OCI-M2 (cell line): ENCODE results near the gene GADL1.

ENCODE experiments used
- DNase-seq: peaks from one replicate; lab custom pipeline; 2025; ENCODE audit not compliant: unreplicated experiment; lab: John Stamatoyannopoulos, UW

GADL1 gene

DNA sequence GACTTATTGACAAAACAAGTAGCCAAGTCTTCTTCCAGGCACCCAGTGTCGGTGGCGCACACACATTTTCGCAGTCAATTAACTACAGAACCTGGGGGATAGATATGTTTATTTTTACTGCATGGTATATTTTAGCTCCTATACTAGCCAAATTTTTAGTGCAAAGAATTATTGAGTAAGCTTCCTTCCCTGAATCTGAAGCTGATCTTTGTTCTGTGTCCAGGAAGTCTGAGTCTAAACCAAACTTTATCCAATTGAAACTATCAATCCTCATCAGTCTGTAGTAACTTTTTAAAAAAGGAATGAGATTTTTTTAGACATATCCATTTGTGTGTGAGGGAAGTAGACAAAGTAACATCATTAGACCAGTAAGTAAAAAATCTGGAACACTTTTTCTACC lies 133.1 kb downstream of the GADL1 start:
- no peak for DNase-seq

DNA sequence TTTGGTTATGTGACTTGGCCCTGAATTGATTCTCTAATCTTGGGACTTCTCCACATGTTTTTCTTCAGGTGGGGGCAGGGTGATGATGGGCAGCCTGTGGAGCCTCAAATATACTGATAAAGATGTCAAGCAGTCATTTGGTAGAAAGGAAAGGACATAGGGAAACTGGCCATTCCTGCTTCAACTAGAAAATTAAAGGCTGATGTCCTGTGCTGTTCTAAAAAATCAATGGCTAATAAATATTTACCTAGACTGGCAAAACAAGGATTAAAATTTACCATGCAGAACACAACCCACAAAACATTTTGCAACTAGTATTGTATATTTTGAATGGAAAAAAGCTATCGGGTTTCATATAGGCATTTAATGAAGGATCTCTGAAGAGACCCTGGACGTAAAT lies 133.7 kb downstream of the GADL1 start:
- DNase-seq: no peak

DNA sequence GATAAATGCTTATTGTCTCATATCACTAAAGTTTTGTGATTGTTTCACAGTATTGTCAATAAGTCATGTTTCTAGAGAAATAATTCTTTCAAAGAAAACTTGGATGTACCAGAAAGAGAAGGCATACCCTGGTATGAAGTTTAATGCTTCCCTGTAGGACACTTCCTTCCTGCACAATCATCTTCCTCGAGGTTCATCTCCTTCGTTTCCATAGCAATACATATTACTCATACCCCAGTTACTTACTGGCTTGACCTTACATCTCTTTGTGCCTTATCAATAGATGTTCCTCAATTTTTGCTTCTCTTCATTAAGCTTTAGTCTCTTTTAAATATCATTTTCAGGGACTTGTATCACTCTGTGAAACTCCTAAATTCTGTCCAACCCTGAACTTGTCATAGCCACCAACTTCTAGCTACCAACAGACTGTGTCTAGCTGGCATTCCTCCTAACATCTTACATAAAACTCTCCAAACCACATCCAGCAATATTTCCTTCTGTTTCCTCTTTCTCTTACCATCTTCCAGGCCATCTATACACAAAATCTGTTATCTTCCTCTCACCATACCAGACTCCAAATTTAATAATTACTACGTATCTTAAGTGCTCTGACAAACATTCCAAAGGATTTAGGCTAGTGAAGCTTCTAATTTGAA lies 134.3 kb downstream of the GADL1 start:
- DNase-seq: no peak

DNA sequence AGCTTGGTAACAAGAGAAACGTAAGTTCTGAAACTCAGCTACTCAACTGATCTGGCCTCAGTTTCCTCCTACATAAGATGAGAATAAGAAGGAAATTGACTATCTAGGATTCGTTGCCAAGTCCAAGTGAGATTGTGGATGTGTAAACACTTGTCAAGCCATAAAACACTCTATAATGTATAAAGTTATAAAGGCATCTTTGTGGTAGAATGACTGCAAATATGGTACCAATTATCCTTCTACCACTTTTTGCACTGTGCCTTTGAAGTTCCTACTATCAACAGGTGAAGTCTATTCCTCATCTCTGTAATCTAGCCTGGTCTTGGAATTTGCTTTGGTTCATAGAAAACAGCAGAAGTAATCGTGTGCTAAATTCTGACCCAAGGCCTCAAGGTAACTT lies 138.2 kb downstream of the GADL1 start:
- DNase-seq: no peak

DNA sequence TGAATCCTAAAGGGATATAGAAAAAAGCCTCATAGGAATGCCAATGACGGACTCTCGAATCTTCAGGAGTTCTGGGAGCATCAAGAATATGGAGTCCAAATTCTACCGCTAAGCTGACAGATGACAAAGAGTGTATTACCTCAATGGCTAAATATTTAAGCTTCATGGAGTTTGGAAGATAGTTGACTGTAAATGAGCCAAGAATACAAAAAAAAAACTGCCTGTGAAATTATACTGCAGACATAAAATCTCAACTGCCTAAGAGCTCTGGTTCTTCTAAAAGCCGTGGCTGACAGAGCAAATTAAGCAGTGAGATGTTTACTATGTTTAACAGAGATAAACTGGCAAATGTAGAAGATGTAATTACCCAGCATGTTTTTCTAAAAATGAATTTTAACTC lies 140.0 kb downstream of the GADL1 start:
- no peak for DNase-seq

DNA sequence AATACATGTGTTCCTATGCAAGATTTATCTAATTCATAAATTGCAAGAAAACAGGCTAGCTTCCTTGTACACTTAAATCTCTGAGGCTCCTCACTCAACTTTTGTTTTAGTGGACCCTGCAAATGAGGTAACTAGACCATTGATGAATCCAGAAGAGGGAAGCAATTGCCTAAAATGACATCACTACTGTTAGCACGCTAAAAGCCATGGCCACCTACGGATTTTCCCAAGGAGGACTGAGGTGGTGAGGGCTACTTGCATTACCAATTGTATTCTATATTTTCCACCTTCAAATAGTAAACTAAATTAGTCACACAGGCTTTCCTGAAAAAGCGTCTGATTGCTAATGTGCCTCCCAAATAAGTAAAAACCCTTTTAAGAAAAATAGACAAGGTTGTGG lies 140.7 kb downstream of the GADL1 start:
- DNase-seq: no peak

DNA sequence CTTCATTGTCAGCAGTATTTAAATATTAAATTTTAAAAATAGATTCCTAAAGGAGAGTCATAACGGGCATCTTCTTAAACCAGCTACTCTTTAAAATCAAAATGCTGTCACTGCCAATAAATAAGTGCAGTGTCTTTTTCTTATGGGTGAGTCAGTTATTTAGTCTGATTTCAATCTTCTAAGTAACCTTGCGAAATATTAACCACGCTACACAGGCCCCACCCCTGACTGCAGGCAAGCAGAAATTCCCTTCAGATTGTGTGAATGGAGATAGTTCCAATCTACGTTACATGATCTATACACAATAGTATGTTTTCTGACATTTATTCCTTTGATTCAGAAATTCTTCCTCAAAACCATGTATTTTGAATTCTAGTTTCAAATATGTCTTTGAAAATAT lies 141.5 kb downstream of the GADL1 start:
- no peak for DNase-seq

DNA sequence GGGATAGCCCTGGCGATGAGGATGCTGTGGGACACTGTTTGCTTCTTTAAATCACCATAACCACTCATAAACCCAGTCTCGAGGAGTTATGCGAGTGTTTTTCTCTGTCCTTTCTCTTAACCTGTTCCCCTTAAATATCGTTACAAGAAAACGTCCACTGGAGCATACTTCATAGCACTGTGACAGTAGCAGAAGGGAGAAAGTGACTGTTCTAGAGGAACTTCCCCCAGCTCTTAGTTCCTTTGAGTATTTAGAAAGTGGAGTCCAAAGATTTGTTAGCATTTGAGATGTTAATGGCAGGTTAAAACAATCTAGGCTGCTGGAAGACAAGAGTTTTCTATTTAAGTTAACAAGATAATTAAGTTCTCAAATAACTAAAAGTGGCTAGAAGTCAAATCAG lies 142.0 kb downstream of the GADL1 start:
- no peak for DNase-seq

DNA sequence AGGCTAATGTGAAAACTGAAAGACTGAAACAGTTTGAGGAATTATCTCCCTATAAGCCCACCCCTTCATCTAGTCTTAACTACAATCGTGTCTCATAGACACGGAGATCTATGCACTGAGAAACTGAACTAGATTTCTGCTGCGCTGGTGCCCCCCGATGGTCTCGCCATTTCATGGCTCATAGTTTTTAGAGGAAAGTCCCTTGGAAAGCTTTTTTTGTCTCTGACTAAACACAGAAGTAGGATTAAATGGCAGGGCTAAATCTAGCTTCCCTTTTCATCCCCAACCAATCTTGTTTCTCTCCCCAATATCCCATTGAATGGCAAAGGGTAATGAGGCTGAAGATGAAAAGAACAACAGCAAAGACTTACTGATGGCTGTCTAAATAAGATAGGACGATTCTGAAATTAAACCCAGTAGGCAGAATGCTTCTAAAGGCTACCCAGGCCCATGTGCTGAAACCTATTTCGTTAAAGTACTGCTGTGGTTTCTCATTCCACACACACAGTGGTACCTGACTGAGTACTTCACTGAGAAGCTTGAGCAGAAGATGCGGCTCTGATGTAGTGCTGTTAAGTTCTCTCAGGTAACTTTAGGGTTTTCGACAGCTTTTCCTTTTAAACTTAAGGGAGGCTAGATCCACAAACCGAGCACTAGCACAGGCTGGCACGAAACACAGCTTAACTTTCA lies 142.7 kb downstream of the GADL1 start:
- no peak for DNase-seq

DNA sequence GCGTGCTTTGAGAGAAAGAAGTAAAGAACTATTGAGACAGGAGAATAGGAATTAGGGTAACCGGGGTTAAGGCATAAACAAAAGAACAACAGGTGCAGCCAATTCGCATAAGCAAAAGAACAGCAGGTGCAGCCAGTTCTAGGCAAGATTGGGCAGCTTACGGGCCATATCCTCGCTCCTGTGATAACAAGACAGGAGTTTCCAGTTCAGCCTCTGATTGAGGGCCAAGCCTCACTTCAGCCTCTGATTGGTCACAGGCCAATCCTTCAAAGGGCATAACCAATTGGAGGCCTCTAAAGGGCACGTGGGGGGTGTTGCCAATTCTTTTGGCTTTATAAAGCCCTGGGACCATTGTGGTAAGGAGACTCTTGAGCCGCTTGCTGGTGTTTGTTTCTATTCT lies 143.5 kb downstream of the GADL1 start:
- DNase-seq: no peak

DNA sequence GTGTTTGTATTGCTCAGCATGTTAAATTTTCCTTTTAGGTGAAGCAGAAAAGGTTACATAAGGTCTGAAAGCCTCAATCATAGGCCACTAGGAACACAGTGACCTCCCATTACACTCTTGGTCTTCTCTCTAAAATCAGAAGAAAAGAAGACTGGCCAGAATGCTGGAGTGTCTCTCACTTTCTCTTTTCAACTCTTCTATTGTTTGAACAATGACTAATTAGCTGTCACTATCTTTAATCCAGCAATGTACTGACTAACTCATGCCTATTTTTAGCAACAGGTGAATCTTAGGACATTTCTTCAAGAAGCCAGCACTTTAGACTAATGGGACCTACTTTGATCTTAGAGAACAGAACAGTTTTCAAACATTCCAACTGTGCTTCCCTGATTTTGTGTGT lies 145.2 kb downstream of the GADL1 start:
- no peak for DNase-seq

DNA sequence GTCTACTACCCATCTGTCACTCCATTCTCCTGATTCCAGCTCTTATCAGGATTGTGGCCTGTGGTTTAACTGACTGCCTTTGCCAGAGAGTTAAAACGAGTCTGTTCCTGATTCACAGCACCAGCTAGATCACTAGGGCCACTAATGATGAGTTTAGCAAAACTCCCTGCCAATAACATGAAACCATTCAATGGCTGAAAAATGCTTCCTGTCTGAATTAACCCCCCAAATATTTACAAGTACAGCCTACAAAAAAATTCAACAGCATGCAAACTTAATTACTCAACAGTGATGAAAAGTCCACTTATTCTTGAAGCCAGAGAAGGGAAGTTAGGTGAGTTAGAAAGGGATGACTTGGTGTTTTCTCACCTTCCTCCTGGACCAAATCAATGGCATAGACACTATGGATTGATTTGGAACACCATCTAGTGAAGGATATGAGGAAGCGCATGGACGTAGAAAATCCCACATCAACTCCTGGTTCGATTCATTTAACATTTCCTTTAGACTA lies 146.6 kb downstream of the GADL1 start:
- no peak for DNase-seq

DNA sequence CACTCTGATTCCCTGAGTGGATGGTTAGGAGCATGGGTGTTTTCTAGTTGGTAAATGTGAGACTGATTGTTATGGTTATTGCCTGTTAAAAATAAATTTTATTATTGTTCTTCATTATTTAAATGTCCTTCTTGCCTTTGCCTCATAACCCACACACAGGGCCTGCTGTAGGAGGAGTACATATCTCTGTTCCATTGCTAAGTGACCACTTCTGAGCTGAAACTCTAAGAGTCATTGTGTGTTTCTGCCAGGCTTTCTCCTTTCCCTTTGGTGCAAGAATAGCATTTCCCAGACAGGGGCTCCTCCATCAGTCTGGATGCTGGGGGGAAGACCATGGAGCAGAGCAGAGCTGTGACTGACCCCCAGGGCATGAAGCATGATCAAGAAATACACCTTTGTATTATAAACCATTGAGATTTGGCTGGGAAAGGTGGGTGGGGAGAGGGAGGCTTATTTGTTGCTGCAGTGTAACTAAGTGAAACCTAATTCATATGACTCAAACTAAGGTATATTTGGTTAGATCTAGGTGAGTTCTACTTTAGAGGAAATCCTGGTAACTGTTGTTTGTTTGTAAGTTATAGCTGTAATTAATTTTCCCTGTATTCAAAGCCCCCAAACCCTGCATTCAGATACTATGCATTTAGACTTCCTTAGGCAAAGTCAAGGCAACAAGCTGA lies 150.7 kb downstream of the GADL1 start:
- no peak for DNase-seq

DNA sequence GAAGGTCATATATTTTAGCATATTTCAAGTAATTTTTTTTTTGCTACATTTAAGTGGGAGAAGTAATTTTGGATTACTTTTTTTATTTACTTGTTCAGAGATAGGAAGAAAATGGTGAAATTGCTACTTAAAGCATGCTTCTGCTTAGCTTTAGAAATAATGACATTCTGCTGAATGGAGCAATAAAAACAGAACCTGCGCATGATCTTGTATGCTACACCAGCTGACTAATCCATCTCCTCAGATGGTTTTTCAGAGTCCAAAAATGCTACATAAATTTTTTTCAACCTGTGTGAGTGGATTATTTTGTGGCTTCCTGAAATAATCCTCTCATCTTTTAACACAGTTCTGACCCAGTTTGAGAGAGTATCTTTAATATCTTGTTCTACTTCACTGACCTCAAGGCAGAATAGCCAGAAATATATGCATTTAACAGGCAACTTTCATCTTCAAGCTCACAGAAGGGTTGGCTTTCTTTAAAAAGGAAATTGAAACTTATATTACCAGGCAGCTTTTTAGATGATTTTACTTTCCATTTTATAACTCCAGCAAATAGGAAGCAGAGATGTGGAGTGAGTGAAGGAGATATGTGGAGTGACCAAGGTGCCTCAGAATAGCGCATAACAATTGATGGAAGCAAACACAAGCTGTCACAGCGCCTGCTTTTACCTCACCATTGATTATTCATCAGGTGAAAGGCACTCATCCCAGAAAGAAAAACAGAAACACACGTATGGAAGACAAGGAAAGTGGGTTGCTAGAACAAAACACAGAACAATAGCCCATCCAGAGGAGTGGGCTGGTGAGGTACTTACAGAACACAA lies 151.5 kb downstream of the GADL1 start:
- no peak for DNase-seq

DNA sequence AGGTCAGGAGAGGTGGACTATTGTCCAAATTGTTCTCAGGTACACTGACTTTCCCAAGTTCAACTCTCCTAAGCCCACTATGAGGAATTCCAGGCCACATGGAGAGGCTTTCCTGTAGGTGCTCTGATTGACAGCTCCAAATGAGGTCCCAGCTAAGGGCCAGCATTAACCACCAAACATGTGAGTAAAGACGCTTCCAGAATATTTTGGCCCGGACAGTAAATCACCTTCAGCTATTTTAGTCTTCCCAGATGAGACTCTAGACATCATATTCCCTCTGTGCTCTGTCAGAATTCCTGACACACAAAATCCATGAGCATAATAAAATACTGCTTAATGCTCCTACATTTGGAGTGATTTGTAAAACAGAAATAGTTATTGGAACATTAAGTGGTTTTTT lies 152.6 kb downstream of the GADL1 start:
- DNase-seq: no peak

DNA sequence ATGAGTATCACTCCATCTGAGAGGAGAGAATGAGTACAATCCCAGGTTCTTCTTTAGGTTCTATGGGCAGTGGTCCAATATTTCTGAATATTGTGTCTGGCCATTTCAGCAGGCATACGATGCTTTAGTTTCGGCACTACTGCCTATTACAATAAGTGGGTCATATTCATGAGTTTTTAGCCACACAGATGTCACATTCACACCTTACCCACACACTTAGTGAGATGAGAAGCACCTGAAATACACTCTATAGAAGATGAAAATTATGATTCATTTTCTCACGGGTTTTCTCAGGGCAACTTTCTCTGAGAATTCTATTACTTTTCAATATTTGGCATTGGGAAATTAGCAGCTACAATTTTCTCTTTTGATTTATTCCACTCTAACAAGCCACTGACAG lies 155.9 kb downstream of the GADL1 start:
- no peak for DNase-seq

DNA sequence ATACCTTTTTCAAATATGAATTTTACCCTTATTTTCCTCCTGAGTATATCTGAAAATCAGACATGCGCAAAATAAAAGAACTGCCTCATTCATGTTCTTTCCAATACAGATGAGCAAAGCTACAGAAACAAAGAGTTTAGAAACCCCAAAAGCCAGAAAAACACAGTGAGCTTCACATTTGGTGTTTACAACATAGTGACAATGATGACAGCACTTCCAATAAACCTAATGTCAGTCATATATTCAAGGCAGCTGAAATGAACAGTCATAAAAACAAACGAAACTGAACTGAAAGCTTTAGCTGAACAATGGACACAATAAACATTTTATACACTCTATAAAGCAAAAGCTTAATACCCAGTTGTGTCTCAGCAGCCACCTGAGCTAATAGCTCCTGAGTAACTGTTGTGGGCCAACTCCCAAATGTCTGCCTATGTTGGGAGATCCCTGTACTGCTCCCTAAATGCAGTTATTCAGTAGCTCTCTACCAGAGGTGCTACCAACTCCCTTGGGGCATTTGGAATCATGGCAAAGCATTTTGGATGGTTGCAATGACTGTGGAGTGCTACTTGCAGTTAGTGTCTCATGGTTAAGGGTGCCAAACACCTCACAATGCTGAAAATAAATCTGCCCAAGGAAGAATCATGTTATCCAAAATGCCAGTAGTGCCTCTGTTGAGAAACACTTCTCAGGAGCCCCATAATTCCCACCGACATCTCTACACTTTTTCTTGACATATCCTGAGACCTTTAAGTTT lies 156.5 kb downstream of the GADL1 start:
- DNase-seq: no peak

DNA sequence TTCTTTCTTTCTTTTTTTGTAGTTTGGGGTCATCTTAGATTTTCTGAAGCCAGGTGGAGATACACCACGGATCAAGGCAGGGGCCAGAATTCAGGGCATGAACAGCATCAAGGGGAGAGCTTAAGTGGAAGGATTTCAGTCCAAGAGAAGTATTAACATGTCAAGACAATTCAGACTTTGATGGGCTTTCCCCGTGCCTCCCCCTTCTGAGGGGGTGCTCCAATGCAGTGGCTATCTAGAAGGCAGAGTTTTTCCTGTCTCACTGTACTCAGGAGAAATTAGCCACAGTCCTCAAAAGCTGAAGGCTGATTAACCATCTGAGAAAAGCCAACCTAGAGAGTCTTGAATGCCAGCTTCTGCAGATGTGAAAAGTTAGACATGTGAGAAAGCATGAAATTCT lies 160.8 kb downstream of the GADL1 start:
- no peak for DNase-seq

DNA sequence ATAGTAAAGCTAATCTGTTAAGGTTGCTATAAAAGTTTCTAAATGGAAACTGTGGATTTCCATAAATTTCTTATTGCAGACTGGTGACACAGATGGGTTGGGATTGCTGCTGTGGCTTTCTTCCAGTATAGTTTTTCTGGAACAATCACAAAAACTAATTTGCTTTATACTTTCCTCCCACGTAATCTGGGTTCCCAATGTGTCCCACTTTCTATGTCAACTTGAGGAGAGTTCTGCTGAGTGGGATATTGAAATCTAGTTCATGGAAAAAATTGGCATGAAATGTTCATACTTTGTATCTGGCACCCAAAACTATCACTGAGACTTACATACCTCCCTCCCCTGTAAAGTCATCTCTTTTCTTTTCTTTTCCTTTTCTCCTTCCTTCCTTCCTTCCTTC lies 161.3 kb downstream of the GADL1 start:
- no peak for DNase-seq

DNA sequence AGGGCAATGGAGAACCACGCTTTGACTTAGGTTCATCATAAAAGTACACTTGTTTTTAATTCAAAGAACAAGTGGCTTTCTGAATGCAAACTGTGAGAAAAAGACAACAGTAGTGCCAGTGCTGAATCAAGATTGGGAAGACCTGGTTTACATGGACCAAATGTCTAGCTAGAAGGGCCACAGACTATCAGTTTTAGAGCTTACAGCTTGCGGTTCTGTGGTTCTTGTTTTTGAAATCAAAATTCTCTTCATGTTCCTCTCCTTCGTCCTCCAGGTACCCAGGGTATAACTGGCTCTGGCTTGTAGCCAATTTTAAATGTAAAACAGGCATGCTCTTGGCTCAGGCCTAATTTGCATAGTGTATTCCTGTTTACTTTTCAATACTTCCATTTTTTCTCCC lies 163.5 kb downstream of the GADL1 start:
- no peak for DNase-seq

DNA sequence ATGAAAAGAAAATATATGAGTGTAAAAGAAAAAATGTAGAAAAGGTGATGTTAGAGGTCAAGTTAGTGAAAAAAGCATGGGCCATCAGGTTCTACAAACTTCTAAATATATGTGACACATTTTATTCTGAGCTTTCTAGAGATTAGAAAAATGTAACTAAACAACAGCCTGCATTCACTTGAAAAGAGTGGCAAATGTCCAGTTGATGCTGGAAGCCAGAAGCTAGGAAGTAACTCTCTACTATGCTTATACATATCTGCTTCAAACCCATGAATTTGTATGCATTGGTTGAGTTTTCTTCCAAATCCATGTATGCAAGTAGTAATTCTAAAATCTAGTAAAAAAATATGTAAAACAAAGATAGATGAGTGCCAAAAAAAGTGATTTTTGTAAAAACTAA lies 164.5 kb downstream of the GADL1 start:
- no peak for DNase-seq
